Measurements from ENCODE around the gene TCERG1L.
"Not testable (repeated sequence)": the region's sequence is repeated elsewhere in the genome, so short reads cannot be mapped to it uniquely, and the experiment has no call there.

Gene TCERG1L

GRCh38 chr10:131246775-131247174, 64.7 kb downstream of the TCERG1L start:
- no peak for DNase-seq

- DNase-seq, result no peak
Observed at GRCh38 chr10:131246089-131246488, 65.4 kb downstream of the TCERG1L start.

GRCh38 chr10:131245475-131246059, 66.0 kb downstream of the TCERG1L start:
- no peak for DNase-seq

- no peak for DNase-seq
Observed at GRCh38 chr10:131244836-131245235, 66.7 kb downstream of the TCERG1L start.

GRCh38 chr10:131243076-131243475, 68.4 kb downstream of the TCERG1L start:
- DNase-seq, result no peak

GRCh38 chr10:131242007-131242406, 69.5 kb downstream of the TCERG1L start:
- DNase-seq, result no peak

- no peak for DNase-seq
Observed at GRCh38 chr10:131240691-131241090, 70.8 kb downstream of the TCERG1L start.

GRCh38 chr10:131239926-131240325, 71.6 kb downstream of the TCERG1L start:
- DNase-seq, result no peak

- DNase-seq, result no peak
Observed at GRCh38 chr10:131239450-131239849, 72.1 kb downstream of the TCERG1L start.

GRCh38 chr10:131238669-131239280, 72.7 kb downstream of the TCERG1L start:
- DNase-seq, result no peak

GRCh38 chr10:131237991-131238651, 73.4 kb downstream of the TCERG1L start:
- no peak for DNase-seq

GRCh38 chr10:131234606-131235005, 76.9 kb downstream of the TCERG1L start:
- DNase-seq, result not testable (repeated sequence)

- DNase-seq, result no peak
Observed at GRCh38 chr10:131233611-131234258, 77.8 kb downstream of the TCERG1L start.

- DNase-seq, result no peak
Observed at GRCh38 chr10:131231965-131232541, 79.5 kb downstream of the TCERG1L start.

GRCh38 chr10:131231323-131231964, 80.1 kb downstream of the TCERG1L start:
- no peak for DNase-seq

GRCh38 chr10:131230641-131231322, 80.7 kb downstream of the TCERG1L start:
- DNase-seq, result no peak

- DNase-seq, result no peak
Observed at GRCh38 chr10:131230166-131230565, 81.4 kb downstream of the TCERG1L start.

GRCh38 chr10:131227163-131227740, 84.3 kb downstream of the TCERG1L start:
- no peak for DNase-seq

GRCh38 chr10:131226446-131227162, 84.9 kb downstream of the TCERG1L start:
- DNase-seq, result no peak

- no peak for DNase-seq
Observed at GRCh38 chr10:131224106-131224505, 87.4 kb downstream of the TCERG1L start.

GRCh38 chr10:131223422-131223821, 88.1 kb downstream of the TCERG1L start:
- no peak for DNase-seq
